ENCODE results near the gene NUMBL. TPM values are rescaled to one million over a fixed set of nuclear protein-coding genes. Genes with fewer than 3 reads are reported as not detected.

NUMBL gene
- total RNA-seq, 1 experiment from 2014 or later = 57.7 TPM

GRCh38 chr19:40673397-40673796 is 17.1 kb downstream of the NUMBL start:
- Histone ChIP-seq H3K9me2 (ENCODE audit: insufficient read depth) (no peaks in the 10 kb centered on the region), H3K27me3 (ENCODE audit: insufficient read depth, low read depth) (no peaks in the 10 kb centered on the region), H3K4me1 (replicated peaks; ENCODE audit: insufficient read depth) (no peaks in the 10 kb centered on the region), H2AFZ (no peak overlapping the region), H4K20me1 (ENCODE audit: insufficient read depth) (no peaks in the 10 kb centered on the region), H3K36me3 (ENCODE audit: low read depth) (0 out of 2 replicates have a peak, but pooled peaks cover 6% of the 10 kb centered on the region), H3K9me3 (ENCODE audit: insufficient read depth, low read depth) (no peaks in the 10 kb centered on the region), H3K4me2 (no peak overlapping the region), H3K79me2 (ENCODE audit: low read depth) (no peaks in the 10 kb centered on the region), H3K4me3 (no peak overlapping the region), H3F3A (ENCODE audit: insufficient read depth, low read depth) (no peaks in the 10 kb centered on the region; the same call in 1 of the 2 replicates), H3K27ac (no peak overlapping the region)
- POLR2A ChIA-PET (ENCODE audit: unreplicated experiment) = interaction anchor here (0.6 kb wide), 2 partner anchors 23 to 62 kb away, joined by 3 to 4 read pairs; no protein-coding TSS in a partner anchor
- intact Hi-C loops (cut with micrococcal nuclease; ENCODE audit: unreplicated experiment) = no loop called here
- TF ChIP-seq CTCF (conservative IDR thresholded peaks at IDR 0.05) = no peak
- CTCF ChIA-PET = no interaction called here
- BruUV-seq (replicated peaks) = no TSS peak
- DNase-seq = no peak

GRCh38 chr19:40672573-40673299 is 17.7 kb downstream of the NUMBL start:
- H3K4me2 ChIP-seq = no peak overlapping the region
- no peaks in the 10 kb centered on the region for H3K79me2 ChIP-seq (ENCODE audit: low read depth)
- H3K4me3 ChIP-seq = no peak overlapping the region
- no peaks in the 10 kb centered on the region for H3K9me2 ChIP-seq (ENCODE audit: insufficient read depth)
- no peak overlapping the region for H3K27ac ChIP-seq
- no peaks in the 10 kb centered on the region for H3K4me1 ChIP-seq (replicated peaks; ENCODE audit: insufficient read depth)
- H3K27me3 ChIP-seq (ENCODE audit: insufficient read depth, low read depth) = no peaks in the 10 kb centered on the region
- DNase-seq = no peak
- H2AFZ ChIP-seq = no peak overlapping the region
- no peak for TF ChIP-seq EZH2 (IDR thresholded peaks at IDR 0.05; ENCODE audit: low read depth)
- no peak for TF ChIP-seq CTCF (conservative IDR thresholded peaks at IDR 0.05)
- ChIA-PET POLR2A (ENCODE audit: unreplicated experiment) (interaction anchor here (0.6 kb wide), 1 partner anchor 63 kb away, joined by 3 read pairs; no protein-coding TSS in a partner anchor), CTCF (no interaction called here)
- no peaks in the 10 kb centered on the region for H3K9me3 ChIP-seq (ENCODE audit: insufficient read depth, low read depth)
- H3K36me3 ChIP-seq (ENCODE audit: low read depth) = 0 out of 2 replicates have a peak, but pooled peaks cover 6% of the 10 kb centered on the region
- no peaks in the 10 kb centered on the region; the same call in 1 of the 2 replicates for H3F3A ChIP-seq (ENCODE audit: insufficient read depth, low read depth)
- no peaks in the 10 kb centered on the region for H4K20me1 ChIP-seq (ENCODE audit: insufficient read depth)
- no TSS peak for BruUV-seq (replicated peaks)
- intact Hi-C loops (cut with micrococcal nuclease; ENCODE audit: unreplicated experiment) = no loop called here

- CTCF ChIA-PET = no interaction called here
- Histone ChIP-seq H2AFZ (no peak overlapping the region), H3K9me3 (ENCODE audit: insufficient read depth, low read depth) (no peaks in the 10 kb centered on the region), H3K27ac (no peak overlapping the region), H3K4me1 (replicated peaks; ENCODE audit: insufficient read depth) (peaks cover under 1% of the 10 kb centered on the region), H3K4me2 (no peak overlapping the region), H3K9me2 (ENCODE audit: insufficient read depth) (no peaks in the 10 kb centered on the region), H3K4me3 (no peak overlapping the region), H4K20me1 (ENCODE audit: insufficient read depth) (no peaks in the 10 kb centered on the region), H3K36me3 (ENCODE audit: low read depth) (0 out of 2 replicates have a peak, but pooled peaks cover 6% of the 10 kb centered on the region), H3F3A (ENCODE audit: insufficient read depth, low read depth) (no peaks in the 10 kb centered on the region; the same call in 1 of the 2 replicates), H3K27me3 (ENCODE audit: insufficient read depth, low read depth) (no peaks in the 10 kb centered on the region), H3K79me2 (ENCODE audit: low read depth) (no peaks in the 10 kb centered on the region)
- POLR2A ChIA-PET (ENCODE audit: unreplicated experiment) = interaction anchor here (0.6 kb wide), 1 partner anchor 46 kb away, joined by 6 read pairs; no protein-coding TSS in a partner anchor
- intact Hi-C loops (cut with micrococcal nuclease; ENCODE audit: unreplicated experiment) = no loop called here
- TF ChIP-seq EZH2 (IDR thresholded peaks at IDR 0.05; ENCODE audit: low read depth) (no peak), CTCF (conservative IDR thresholded peaks at IDR 0.05) (no peak)
- no TSS peak for BruUV-seq (replicated peaks)
- no peak for DNase-seq
Observed at GRCh38 chr19:40672038-40672437, 18.4 kb downstream of the NUMBL start.

All from PC-9 (cell line).